Type B pancreatic cell (in vitro differentiated cells): ENCODE data around the gene CCNB2. TPM values are rescaled to one million over a fixed set of nuclear protein-coding genes. Genes with fewer than 3 reads are reported as not detected.

Source experiments
- DNase-seq: peaks from one replicate; pipeline ENCODE4 v3.0.0; 2021; ENCODE audit warnings: mixed read lengths; ENCODE audit not compliant: unreplicated experiment; ENCODE audit errors: extremely low spot score
- H3K27ac Mint-ChIP-seq: 2 replicates; pipeline ENCODE4 v1.8.0; 2021; ENCODE audit warnings: mild to moderate bottlenecking, mixed read lengths
- H3K27me3 Mint-ChIP-seq: 2 replicates; pipeline ENCODE4 v1.8.0; 2021; ENCODE audit warnings: mixed read lengths
- H3K36me3 Mint-ChIP-seq: 2 replicates; pipeline ENCODE4 v1.8.0; 2021; ENCODE audit warnings: mixed read lengths
- H3K4me1 Mint-ChIP-seq: one replicate; pipeline ENCODE4 v1.8.0; 2021; ENCODE audit warnings: mixed read lengths; ENCODE audit not compliant: unreplicated experiment
- H3K4me3 Mint-ChIP-seq: 2 replicates; pipeline ENCODE4 v1.8.0; 2021; ENCODE audit warnings: mild to moderate bottlenecking, mixed read lengths
- H3K9me3 Mint-ChIP-seq: 2 replicates; pipeline ENCODE4 v1.8.0; 2021; ENCODE audit warnings: mixed read lengths
- long read RNA-seq: library from polyadenylated mRNA; unstranded; transcript quantifications from one replicate; pipeline ENCODE4 v2.0.0, GENCODE V29; 2020
- total RNA-seq: library from RNA; stranded (reverse); gene quantifications from 2 replicates; pipeline ENCODE4 v1.2.1, GENCODE V29; 2021; ENCODE audit warnings: low replicate concordance
- TF ChIP-seq, protein P1 (sequence below): fragments of 200-600 bp; sonication (generic); conservative IDR thresholded peaks from 2 replicates; pipeline ENCODE4 v1.5.0; 2021; ENCODE audit warnings: antibody characterized with exemption, mild to moderate bottlenecking

CCNB2 gene
- 24.6 and 63.0 TPM in 2 replicates for total RNA-seq
- long read RNA-seq, transcript CCNB2-201 (9 exons, 1,556 nt), result major isoform, 183 of 193 reads
- long read RNA-seq, partial matches to known transcripts, result 1 of 193 reads
- long read RNA-seq, other reads (novel, unspliced or antisense), result 6 of 193 reads

DNA sequence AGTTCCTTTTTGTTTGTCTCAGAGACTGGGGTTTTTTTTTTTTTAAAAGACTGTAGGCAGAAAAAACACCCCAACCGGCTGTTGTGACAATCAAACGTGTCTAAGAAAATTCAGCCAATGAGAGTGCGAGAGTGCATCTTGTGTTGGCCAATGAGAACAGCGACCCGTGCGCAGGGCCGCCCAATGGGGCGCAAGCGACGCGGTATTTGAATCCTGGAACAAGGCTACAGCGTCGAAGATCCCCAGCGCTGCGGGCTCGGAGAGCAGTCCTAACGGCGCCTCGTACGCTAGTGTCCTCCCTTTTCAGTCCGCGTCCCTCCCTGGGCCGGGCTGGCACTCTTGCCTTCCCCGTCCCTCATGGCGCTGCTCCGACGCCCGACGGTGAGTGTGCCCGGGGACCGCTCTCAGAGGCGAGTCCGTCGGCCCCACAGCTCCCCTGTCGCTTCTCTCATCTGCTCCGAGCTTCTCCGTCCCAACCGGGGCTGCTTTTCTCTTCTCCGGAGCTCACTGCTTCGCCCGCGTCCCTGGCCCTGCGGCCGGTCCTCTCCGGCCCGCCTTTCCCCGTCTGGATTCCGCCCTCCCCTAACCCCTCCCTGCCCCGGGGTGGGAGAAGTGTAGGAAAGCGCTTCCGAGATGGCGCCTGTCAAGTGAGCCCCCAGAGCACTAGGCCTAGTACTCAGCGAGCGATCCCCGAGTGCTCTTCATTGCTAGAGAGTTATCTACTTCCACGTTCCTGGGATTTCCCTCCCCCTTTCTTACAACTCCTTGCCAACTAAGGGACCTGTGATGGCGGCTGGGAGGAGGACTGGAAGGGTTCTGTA lies at the start of gene CCNB2:
CCNB2 (plus strand) TSS at position 235 of the 821 bp plus-strand sequence; CDS start at position 358, 123 bp downstream.
- H3K27ac Mint-ChIP-seq, result peak within 1 kb of the TSS; percentile 95
- H3K4me1 Mint-ChIP-seq, result peaks cover 9% of the 10 kb centered on the region
- H3K27me3 Mint-ChIP-seq, result no peaks in the 10 kb centered on the region
- H3K4me3 Mint-ChIP-seq, result peak within 1 kb of the TSS; percentile 97
- TF ChIP-seq, protein P1, sequence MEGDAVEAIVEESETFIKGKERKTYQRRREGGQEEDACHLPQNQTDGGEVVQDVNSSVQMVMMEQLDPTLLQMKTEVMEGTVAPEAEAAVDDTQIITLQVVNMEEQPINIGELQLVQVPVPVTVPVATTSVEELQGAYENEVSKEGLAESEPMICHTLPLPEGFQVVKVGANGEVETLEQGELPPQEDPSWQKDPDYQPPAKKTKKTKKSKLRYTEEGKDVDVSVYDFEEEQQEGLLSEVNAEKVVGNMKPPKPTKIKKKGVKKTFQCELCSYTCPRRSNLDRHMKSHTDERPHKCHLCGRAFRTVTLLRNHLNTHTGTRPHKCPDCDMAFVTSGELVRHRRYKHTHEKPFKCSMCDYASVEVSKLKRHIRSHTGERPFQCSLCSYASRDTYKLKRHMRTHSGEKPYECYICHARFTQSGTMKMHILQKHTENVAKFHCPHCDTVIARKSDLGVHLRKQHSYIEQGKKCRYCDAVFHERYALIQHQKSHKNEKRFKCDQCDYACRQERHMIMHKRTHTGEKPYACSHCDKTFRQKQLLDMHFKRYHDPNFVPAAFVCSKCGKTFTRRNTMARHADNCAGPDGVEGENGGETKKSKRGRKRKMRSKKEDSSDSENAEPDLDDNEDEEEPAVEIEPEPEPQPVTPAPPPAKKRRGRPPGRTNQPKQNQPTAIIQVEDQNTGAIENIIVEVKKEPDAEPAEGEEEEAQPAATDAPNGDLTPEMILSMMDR, result no peak
- H3K9me3 Mint-ChIP-seq, result no peaks in the 10 kb centered on the region
- peaks cover 9% of the 10 kb centered on the region for H3K36me3 Mint-ChIP-seq
- DNase-seq, result peak; percentile 86

GRCh38 chr15:59059076-59059597 lies 45.8 kb upstream of the CCNB2 start:
- no peaks in the 10 kb centered on the region for H3K4me1 Mint-ChIP-seq
- H3K4me3 Mint-ChIP-seq, result no peak overlapping the region
- TF ChIP-seq, protein P1, result no peak
- H3K27ac Mint-ChIP-seq, result no peak overlapping the region
- DNase-seq, result no peak
- H3K36me3 Mint-ChIP-seq, result peaks cover 24% of the 10 kb centered on the region
- H3K9me3 Mint-ChIP-seq, result no peaks in the 10 kb centered on the region
- H3K27me3 Mint-ChIP-seq, result no peaks in the 10 kb centered on the region

GRCh38 chr15:59060348-59060747 lies 44.6 kb upstream of the CCNB2 start:
- Mint-ChIP-seq H3K36me3 (peaks cover 31% of the 10 kb centered on the region), H3K4me3 (no peak overlapping the region), H3K27ac (no peak overlapping the region), H3K9me3 (no peaks in the 10 kb centered on the region), H3K4me1 (no peaks in the 10 kb centered on the region), H3K27me3 (no peaks in the 10 kb centered on the region)
- DNase-seq, result no peak
- TF ChIP-seq, protein P1, result no peak

DNA sequence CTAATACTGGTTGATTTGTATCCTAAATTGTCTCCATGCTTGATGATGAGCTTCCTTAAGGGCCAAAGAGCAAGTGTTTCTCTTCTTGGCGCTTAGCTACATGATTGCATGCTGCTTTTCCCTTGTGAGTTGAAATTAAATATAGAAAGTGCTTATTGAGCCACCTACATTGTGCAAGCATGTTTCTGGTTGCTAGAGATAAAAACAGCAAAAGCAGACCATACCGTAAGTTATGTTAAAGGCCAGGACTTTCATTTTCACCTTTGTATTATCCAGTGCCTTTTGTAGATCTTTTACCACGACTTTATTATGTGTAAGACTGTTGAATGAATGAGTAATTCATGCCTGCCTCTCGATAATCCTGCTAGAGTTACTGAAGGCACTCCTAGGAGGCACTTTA lies 41.9 kb upstream of the CCNB2 start:
- peaks cover 43% of the 10 kb centered on the region for H3K36me3 Mint-ChIP-seq
- no peak overlapping the region for H3K4me3 Mint-ChIP-seq
- TF ChIP-seq, protein P1, result no peak
- no peak for DNase-seq
- no peaks in the 10 kb centered on the region for H3K27me3 Mint-ChIP-seq
- no peak overlapping the region for H3K27ac Mint-ChIP-seq
- H3K4me1 Mint-ChIP-seq, result no peaks in the 10 kb centered on the region
- no peaks in the 10 kb centered on the region for H3K9me3 Mint-ChIP-seq

GRCh38 chr15:59069430-59069829 lies 35.5 kb upstream of the CCNB2 start:
- DNase-seq, result no peak
- H3K27ac Mint-ChIP-seq, result no peak overlapping the region
- H3K27me3 Mint-ChIP-seq, result no peaks in the 10 kb centered on the region
- H3K4me3 Mint-ChIP-seq, result no peak overlapping the region
- TF ChIP-seq, protein P1, result no peak
- H3K36me3 Mint-ChIP-seq, result peaks cover 49% of the 10 kb centered on the region
- no peaks in the 10 kb centered on the region for H3K4me1 Mint-ChIP-seq
- no peaks in the 10 kb centered on the region for H3K9me3 Mint-ChIP-seq
